ENCODE results near the gene LHX5. TPM values are rescaled to one million over a fixed set of nuclear protein-coding genes. Genes with fewer than 3 reads are reported as not detected.

The LHX5 gene
- total RNA-seq, 1 experiment from 2014 or later, result not detected

- H3K27ac ChIP-seq (ENCODE audit: low read depth, low read length, poor library complexity, severe bottlenecking), result no peak overlapping the region
- peaks cover 84% of the 10 kb centered on the region for H3K27me3 ChIP-seq (replicated peaks; ENCODE audit: insufficient read depth, low read depth, low read length, poor library complexity)
- no peaks in the 10 kb centered on the region for H3K36me3 ChIP-seq (ENCODE audit: insufficient read depth, low read length, poor library complexity, severe bottlenecking)
- H3K4me1 ChIP-seq (ENCODE audit: insufficient read depth, low read length, poor library complexity, severe bottlenecking), result peaks cover 4% of the 10 kb centered on the region
- no peak for DNase-seq (ENCODE audit: low spot score)
- no peak overlapping the region for H3K4me3 ChIP-seq (ENCODE audit: low read depth, low read length, poor library complexity, severe bottlenecking)
- TF ChIP-seq, protein P1, sequence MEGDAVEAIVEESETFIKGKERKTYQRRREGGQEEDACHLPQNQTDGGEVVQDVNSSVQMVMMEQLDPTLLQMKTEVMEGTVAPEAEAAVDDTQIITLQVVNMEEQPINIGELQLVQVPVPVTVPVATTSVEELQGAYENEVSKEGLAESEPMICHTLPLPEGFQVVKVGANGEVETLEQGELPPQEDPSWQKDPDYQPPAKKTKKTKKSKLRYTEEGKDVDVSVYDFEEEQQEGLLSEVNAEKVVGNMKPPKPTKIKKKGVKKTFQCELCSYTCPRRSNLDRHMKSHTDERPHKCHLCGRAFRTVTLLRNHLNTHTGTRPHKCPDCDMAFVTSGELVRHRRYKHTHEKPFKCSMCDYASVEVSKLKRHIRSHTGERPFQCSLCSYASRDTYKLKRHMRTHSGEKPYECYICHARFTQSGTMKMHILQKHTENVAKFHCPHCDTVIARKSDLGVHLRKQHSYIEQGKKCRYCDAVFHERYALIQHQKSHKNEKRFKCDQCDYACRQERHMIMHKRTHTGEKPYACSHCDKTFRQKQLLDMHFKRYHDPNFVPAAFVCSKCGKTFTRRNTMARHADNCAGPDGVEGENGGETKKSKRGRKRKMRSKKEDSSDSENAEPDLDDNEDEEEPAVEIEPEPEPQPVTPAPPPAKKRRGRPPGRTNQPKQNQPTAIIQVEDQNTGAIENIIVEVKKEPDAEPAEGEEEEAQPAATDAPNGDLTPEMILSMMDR (conservative IDR thresholded peaks at IDR 0.05; ENCODE audit: low read depth, low read length), result no peak
- TF ChIP-seq EZH2 (IDR thresholded peaks at IDR 0.05; ENCODE audit: borderline replicate concordance, low read depth, low read length, poor library complexity, severe bottlenecking), result peak; percentile 99
- ChIA-PET POLR2A (ENCODE audit: low non-redundant PET) (no interaction called here), CTCF (interaction anchor here (0.6 to 1.6 kb wide), 3 partner anchors 10 to 191 kb away, joined by 3 to 5 read pairs (median 4); no protein-coding TSS in a partner anchor)
- BruUV-seq (replicated peaks), result no TSS peak
- intact Hi-C loops (cut with micrococcal nuclease; ENCODE audit: unreplicated experiment), result loop anchor here (1.0 kb wide), 1 partner anchor 449 kb away; no protein-coding TSS in a partner anchor
- H3K9me3 ChIP-seq (ENCODE audit: low read depth, low read length, poor library complexity, severe bottlenecking), result no peaks in the 10 kb centered on the region
Measured at GRCh38 chr12:113462998-113463745, 8.5 kb downstream of the LHX5 start.

- Histone ChIP-seq H3K27me3 (replicated peaks; ENCODE audit: insufficient read depth, low read depth, low read length, poor library complexity) (peaks cover 84% of the 10 kb centered on the region), H3K9me3 (ENCODE audit: low read depth, low read length, poor library complexity, severe bottlenecking) (no peaks in the 10 kb centered on the region), H3K4me3 (ENCODE audit: low read depth, low read length, poor library complexity, severe bottlenecking) (no peak overlapping the region), H3K4me1 (ENCODE audit: insufficient read depth, low read length, poor library complexity, severe bottlenecking) (peaks cover 4% of the 10 kb centered on the region), H3K27ac (ENCODE audit: low read depth, low read length, poor library complexity, severe bottlenecking) (no peak overlapping the region), H3K36me3 (ENCODE audit: insufficient read depth, low read length, poor library complexity, severe bottlenecking) (no peaks in the 10 kb centered on the region)
- POLR2A ChIA-PET (ENCODE audit: low non-redundant PET), result no interaction called here
- DNase-seq (ENCODE audit: low spot score), result peak; percentile 80
- CTCF ChIA-PET, result interaction anchor here (0.5 to 1.6 kb wide), 4 partner anchors 9 to 460 kb away, joined by 4 to 5 read pairs (median 4); no protein-coding TSS in a partner anchor
- intact Hi-C loops (cut with micrococcal nuclease; ENCODE audit: unreplicated experiment), result loop anchor here (1.0 kb wide), 1 partner anchor 450 kb away; no protein-coding TSS in a partner anchor
- no peak for TF ChIP-seq EZH2 (IDR thresholded peaks at IDR 0.05; ENCODE audit: borderline replicate concordance, low read depth, low read length, poor library complexity, severe bottlenecking)
- TF ChIP-seq, protein P1 (conservative IDR thresholded peaks at IDR 0.05; ENCODE audit: low read depth, low read length), result peak; percentile 91
- BruUV-seq (replicated peaks), result no TSS peak
Measured at GRCh38 chr12:113462117-113462774, 9.4 kb downstream of the LHX5 start.

GRCh38 chr12:113461666-113462065 is 10.0 kb downstream of the LHX5 start:
- no peak overlapping the region for H3K27ac ChIP-seq (ENCODE audit: low read depth, low read length, poor library complexity, severe bottlenecking)
- CTCF ChIA-PET, result interaction anchor here (0.5 to 1.6 kb wide), 3 partner anchors 9 to 461 kb away, joined by 4 to 5 read pairs (median 4); no protein-coding TSS in a partner anchor
- no peaks in the 10 kb centered on the region for H3K36me3 ChIP-seq (ENCODE audit: insufficient read depth, low read length, poor library complexity, severe bottlenecking)
- intact Hi-C loops (cut with micrococcal nuclease; ENCODE audit: unreplicated experiment), result loop anchor here (1.0 kb wide), 1 partner anchor 451 kb away; no protein-coding TSS in a partner anchor
- TF ChIP-seq EZH2 (IDR thresholded peaks at IDR 0.05; ENCODE audit: borderline replicate concordance, low read depth, low read length, poor library complexity, severe bottlenecking), result no peak
- TF ChIP-seq, protein P1 (conservative IDR thresholded peaks at IDR 0.05; ENCODE audit: low read depth, low read length), result peak; percentile 49
- peaks cover 80% of the 10 kb centered on the region for H3K27me3 ChIP-seq (replicated peaks; ENCODE audit: insufficient read depth, low read depth, low read length, poor library complexity)
- no peaks in the 10 kb centered on the region for H3K9me3 ChIP-seq (ENCODE audit: low read depth, low read length, poor library complexity, severe bottlenecking)
- POLR2A ChIA-PET (ENCODE audit: low non-redundant PET), result no interaction called here
- no TSS peak for BruUV-seq (replicated peaks)
- DNase-seq (ENCODE audit: low spot score), result peak; percentile 57
- peaks cover 4% of the 10 kb centered on the region for H3K4me1 ChIP-seq (ENCODE audit: insufficient read depth, low read length, poor library complexity, severe bottlenecking)
- no peak overlapping the region for H3K4me3 ChIP-seq (ENCODE audit: low read depth, low read length, poor library complexity, severe bottlenecking)
